GM19468 (cell line): ENCODE data around the gene TMEM250.
"Not testable (repeated sequence)": the region's sequence is repeated elsewhere in the genome, so short reads cannot be mapped to it uniquely, and the experiment has no call there.

Experiments
- ATAC-seq: cut with Tn5 transposase; IDR thresholded peaks from one replicate; pipeline ENCODE4 v1.9.1; 2021; ENCODE audit warnings: mild to moderate bottlenecking, moderate library complexity, moderate number of reproducible peaks; ENCODE audit not compliant: unreplicated experiment; ENCODE audit errors: extremely low read depth

The TMEM250 gene

DNA sequence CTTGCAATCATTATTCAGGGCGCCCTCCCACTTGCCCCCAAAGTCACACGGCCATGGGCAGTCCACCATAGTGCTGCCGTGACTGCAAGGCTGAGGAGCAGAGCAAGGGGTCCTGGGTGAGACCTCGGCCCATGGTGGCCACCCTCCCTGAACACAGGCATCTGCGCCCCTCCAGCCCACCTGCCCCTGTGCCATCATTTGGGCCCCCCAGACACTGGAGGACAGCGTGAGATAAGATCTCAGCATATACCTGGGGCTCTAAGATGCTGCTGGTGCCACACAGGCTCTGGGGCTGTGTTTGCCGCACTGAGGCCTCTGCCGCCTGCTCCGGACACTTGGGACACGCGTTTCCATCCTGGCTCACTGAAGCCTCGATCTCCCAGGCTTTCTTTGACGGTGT, 3.5 kb downstream of the TMEM250 start:
- no peak for ATAC-seq

DNA sequence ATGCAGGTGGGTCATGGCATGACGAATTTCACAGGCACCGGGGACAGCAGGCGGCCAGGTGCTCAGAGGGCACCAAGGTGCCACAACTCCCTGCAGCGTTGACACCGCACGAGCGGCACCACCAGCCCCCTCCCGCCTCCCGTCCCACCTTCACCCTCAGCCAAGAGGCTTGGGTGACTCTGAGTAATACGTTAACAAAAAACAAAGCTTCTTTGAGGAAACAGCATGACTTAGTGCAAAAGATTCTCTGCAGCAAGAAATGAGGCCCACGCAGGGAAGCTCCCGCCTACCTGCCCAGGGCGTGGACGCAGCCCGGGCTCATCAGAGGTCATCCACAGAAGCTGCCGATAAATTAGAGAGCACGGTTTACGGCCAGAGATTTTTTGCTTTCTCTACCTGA, 4.1 kb downstream of the TMEM250 start:
- ATAC-seq = no peak

DNA sequence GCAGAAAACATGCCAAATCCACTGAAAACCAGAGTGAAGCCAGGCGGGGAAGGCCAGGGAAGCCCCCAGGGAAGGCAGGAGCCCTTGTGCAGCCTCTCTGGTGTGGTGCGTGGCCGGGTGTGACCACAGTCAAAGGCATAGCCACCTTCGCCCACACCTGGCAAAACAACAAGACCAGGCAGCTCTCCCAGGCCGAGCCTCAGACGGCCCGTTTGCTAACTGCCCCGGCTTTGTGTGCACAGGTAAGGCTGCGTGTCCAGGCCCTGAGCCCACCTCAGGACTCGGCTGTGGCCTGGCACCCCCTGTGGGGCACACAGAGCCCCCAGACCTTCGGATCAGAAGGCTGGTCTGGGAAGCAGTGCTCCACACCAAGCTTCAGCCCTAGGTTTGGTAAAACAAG, 6.1 kb downstream of the TMEM250 start:
- no peak for ATAC-seq

DNA sequence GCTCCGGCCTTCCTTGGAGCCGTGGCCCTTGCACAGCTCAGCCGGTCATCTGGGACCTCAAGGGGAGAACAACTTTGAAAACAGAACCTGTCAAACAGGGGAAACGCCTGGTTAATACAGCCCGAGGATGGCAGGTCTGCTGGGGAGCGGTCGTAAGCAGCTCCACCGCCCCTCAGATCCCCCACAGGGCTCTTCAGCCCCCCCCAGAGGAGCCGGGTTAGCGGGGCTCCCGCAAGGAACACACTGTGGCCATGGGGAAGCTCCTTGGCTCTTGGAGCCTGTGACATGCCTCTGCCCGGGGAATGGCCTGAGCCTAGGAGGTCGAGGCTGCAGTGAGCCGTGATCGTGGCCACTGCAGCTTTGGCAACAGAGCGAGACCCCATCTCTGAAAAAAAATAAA, 6.8 kb downstream of the TMEM250 start:
- ATAC-seq = no peak

DNA sequence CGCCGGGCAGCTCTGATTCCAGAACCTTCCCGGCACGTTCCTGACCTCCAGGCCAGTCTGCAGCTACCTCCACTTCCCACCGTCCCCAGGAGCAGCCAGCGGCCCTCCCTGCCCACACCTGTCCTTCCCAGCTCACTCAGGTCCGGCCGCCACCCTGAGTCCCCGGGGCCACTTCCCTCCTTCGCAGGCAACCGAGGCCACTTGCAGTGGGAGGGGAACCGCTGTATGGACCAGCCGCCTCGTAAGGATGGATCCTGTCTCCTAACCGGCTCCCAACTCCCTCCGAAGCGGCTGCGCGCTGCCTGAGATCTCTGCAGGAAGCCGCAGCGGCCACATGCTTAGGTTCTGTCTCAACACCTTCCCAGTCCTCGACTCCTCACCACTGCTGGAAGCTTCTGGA, 7.5 kb downstream of the TMEM250 start:
- no peak for ATAC-seq

DNA sequence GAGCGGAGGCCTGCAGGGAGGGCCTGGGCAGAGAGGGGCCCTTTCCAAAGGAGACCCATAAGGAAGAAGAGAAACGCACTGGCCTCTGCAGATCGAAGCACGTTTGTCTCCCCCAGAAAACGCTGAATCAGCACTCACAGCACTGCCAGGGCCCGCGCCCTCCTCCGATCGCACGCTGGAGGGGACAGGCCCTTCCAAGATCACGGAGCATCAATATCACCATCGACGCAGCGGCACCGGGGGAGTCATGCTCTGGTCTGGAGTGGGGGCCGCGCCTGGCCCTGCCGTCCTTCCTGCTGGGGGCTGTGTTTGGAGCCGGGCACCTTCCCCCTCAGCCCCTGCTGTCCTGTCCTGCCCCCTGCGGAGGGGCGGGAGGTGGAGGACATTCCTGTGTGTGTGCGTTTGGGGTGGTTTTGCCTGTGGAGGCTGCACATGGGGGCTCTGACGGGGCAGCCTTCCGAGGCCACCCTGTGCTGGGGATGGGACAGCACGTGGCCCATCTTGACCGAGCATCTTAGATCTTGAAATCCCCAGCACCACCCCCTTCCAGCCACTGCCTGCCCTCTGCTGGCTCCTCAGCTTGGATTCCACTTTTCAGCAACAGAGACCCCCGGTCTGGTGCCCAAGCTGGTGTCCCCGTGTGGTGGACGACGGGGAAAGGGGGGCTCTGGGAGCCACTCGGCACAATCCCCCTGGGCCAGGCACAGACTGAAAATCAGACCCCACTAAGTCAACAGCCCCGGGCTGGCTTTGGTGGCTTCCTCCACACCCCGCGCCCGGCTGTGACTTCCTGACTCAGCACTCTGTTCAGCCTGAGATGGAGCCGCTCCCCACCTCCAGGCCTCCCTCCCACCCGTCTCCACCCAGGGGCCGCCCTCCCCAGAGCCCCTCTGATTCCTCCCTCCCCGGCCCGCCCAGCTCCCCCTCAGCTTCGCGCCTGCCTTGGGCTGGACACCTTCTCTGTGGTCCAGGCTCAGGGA, 8.3 kb downstream of the TMEM250 start:
- ATAC-seq = no peak

DNA sequence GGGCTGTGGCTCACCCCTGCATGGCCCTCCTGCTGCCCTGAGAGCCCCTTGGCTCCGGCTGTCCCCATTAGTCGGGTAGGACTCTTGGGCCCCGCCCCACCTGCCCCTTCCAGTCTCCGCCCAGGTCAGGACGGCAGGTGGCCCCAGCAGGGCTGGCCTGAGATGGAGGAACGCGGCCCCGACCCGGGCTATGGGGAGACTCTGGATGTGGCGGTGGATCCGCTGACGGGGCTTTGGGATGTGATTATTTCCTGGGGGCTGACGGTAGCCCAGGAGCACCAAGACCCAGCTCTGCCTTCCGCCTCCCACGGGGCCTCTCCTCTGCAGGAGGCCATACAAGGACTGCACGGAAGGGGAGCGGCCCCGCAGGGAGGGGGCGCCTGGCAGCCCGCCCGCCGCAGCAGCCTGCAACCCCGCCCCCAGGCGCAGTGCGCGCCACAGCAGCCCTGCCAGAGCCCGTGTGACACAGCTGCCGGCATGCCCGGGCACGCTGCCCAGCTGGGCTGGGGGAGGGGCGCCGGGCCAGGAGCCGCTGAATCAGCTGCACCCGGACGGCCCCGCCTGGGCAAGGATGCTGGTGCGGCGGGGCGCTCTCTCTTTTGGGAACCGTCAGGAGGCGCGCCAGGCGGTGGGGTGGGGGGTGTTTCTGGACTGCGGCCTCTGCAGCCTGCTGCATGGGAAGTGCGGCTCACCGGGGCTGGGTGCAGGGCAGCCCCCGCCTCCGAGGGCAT, 9.2 kb downstream of the TMEM250 start:
- peak; percentile 48 for ATAC-seq

DNA sequence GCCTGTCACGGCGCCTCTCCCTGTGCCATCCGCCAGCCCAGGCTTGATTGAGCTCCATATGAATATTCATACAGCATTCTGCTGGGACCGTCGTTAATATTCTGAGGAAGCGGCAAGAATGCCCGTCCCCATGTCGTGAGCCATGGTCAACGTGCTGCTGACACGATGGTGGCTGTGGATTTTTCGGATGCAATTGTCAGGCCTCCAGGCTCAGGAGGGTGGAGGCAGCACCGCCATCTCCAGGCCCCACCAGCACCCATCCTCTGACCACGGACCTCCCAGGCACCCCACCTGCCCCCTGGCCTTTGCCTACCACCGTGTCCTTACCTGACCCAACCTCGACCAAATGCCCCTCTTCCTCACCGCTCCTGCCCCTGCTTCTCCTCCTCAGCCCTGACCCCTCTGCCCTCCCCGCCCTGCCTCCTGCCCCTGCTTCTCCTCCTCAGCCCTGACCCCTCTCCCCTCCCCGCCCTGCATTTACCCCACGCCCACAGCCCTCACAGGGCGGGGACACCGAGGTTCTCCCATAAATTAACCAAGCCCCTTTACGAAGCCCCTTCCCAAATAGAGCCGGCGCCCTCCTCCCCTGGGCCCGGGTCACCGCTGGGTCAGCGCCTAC, 9.9 kb downstream of the TMEM250 start:
- no peak for ATAC-seq

DNA sequence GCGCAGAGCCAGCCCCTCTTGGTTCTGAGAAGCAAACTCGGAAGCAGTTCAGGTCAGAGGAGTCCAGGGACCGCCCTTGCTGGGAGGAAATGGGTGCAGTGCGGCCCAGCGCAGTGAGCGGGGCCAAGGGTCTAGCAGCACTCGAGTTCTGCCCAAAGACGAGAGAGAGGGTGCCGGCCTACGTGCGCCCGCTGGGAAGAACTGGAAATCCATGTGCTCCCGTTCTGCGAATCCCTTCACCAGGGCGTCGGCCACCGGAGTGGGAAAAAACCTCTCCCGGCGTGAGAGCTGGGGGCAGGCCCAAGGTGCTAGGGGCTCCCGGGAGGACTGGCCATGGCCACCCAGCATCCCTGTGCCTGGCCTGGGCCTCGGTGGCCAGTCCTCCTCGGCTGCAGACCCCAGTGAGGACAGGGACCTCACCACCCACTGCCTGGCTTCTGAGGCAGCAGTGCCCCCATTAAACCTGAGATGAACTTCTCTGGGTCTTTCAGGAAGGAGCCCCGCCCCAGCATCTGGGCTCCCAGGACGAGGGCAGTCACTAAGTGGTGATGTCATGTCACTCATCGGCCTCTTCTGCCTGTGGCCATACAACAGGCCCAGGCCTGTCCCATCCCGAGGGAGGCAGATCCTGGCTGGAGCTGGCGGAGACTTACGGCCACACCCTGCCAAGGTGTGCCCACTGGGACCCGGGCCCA, 10.6 kb downstream of the TMEM250 start:
- ATAC-seq = no peak

DNA sequence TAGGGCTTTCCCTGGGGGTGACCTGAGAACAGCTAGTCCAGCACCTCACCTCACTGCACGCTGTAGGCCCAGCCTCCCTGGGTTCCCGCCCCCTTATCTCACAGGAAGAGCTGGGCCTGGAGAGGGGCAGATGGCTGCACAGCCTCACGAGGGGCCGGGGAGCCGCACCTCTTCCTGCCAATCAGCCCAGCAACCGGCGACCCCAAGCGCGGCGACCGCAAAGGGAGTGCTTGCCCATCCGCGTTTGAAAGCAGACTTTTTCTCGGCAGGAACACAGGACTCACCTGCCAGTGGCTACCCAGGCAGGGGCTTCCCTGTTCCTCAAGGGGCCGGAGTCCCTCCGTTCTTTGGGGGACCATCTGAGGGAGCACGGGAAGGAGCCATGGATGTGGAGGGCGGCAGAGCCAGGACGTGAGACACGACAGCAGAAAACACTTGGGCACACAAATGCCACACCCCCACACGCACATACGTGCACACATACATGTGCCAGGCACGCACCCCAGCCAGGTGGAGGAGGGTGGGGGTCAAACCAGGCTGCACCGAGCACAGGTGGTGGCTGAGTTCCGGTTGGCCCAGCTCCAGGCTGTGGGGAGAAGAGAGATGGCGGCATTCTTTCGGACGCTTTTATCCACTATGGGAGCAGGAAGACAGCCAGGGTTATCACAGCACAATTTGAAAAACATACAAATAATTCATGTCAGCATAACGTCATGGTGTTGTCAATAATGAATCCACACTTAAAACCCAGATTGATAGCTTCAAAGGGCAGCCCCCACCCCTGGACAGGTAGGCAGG, 11.3 kb downstream of the TMEM250 start:
- no peak for ATAC-seq

DNA sequence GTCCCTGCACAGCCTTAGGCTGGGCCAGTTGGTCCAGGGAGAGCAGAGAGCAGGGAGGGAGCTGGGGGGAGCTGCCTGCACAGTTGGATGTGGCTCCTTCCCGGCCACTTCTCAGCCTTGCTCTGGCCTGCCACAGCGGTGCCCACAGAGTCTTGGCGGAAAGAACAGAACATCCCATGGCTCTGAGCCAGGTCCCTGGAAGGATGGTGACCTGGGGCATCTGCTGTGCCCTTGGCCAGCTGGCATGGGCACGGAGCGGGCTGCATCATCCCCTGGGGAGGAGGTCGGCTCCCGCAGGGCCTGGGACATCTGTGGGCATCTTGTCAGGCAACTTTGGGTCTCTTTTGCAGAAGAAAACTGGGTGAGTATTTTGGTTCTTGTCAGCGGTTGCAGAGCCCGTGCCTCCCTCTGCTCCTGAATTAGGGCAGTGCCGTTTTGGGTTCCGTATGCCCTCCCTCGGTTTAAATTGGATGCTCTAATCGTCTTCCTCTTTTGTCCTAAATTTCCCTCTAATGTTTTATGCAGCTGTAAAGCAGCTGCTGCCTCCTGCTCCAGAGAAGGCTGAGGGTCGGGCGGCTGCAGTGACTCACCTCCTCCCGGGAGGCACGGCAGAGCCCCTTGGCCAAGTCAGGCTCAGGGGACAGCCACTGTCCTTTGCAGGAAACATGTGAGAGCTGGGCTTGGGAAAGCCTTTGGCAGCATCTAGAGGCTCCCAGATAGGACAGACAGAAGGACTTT, 13.1 kb downstream of the TMEM250 start:
- ATAC-seq = no peak

DNA sequence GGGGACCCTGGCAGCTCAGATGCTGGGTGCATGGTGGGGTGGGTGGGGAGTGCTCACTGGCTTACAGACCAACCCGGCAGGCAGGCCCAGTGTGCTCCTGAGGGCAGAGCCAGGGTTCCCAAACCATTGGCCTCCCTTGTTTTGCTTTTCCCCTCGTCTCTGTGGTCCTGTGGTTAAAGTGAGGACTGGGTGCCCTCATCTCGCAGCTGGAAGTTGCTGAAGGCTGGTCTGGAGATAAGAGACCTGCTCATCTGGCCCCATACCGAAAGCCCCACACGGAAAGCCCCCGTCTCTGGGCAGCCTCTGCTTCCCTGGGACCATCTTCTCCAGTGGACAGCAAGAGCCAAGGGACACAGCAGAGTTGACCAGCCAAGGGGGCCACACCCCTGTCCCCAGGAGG, 13.8 kb downstream of the TMEM250 start:
- ATAC-seq = no peak

DNA sequence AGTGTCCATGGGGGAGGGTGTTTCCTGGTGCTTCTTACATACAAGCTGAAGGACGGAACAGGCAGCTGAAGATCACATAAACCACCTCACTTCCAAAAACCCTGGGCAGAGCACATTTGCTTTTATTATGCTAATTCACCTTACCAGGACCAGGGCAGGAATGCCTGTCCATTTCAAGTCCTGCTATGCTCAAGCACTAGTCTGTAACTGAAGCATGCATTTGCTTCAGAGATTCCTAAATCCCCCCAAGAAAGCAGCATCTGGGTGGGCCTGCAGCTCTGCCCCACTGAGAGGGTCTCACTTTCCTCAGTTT, 14.2 kb downstream of the TMEM250 start:
- ATAC-seq = no peak

DNA sequence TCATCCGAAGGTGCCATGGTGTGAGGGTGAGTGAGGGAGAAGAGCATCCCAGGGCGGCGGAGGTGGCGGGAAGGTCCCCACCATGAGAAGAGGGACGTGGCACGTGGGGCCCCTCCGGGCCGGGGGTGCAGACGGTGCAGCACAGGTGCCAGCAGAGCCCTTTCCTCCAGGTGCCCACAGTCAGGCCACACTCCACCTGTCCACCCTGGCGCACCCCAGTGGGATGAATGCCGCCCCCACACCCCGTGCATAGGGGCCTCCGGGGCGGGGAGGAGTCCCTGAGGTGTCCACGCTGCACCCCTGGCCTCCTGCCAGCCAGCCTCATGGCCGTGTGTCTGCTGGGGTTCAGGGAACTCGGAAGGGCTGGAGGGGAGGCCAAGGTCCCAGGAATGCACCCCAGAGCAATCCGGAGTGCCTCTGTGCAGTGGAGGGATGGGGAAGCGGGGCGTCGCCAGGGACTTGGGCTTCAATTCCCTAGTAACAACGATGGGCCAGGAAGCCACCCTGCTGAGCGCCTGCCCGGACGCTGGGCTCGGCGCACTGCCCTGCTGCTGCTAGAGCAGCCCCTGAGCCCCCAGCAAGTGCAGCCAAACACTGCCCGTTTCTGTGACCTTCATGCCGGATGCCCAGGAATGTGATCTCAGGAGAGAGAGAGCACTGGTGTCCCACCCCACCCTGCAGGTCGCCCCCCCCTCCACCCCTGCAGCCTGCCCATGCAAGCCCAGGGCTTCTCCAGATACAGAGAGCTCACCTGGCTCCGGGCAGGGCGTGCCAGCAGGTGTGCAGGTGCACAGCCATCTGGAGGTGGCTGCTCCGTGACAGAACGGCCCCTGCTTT, 14.8 kb downstream of the TMEM250 start:
- no peak for ATAC-seq

DNA sequence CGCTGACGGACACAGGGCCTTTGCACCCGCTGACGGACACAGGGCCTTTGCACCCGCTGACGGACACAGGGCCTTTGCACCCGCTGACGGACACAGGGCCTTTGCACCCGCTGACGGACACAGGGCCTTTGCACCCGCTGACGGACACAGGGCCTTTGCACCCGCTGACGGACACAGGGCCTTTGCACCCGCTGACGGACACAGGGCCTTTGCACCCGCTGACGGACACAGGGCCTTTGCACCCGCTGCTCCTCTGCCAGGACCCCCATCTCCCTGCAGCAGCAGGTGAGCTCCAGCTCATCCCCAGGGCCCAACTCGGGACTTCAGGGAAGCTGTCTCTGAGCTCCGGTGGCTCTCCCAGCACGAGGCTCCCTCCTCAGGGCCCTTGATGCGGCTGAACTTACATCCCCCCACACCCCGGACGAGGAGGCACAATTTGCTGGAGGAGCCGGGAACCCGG, 17.0 kb downstream of the TMEM250 start:
- ATAC-seq = not testable (repeated sequence)

DNA sequence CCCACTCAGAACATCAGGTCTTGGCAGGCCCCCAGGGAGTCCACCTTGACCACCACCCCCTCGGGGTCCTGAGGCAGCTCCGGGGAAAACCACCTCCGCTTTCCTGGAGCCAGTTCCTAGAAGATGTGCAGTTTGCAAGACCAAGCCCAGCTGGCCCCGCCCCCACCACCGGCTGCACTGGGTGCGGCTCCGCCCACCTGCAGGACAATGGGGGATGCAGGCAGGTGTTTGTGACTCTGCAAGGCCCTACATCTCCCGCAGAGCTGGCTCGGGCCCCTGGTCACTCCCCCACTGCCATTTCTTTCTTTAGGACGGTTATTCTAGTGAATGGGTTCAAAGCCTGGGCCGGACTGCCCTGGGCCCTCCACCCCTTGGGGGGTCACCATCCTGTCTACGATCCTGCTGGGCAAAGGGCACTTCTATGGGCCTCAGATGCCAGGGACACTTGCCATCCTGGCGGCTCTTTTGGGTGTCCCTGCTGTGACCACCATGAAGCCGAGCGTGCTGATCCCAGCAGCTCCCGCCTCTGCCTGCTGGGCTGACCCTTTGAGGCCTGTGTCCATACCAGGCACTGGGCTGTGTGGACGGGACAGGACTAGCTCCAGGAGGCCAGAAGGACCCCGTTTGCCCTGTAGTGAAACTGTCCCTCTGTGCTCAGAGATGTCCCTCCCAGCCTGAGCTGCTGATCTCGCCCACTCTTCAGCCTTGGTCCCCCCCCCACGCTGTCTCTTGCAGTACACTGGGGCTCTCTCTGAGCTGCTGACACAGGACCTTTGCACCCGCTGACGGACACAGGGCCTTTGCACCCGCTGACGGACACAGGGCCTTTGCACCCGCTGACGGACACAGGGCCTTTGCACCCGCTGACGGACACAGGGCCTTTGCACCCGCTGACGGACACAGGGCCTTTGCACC, 17.7 kb downstream of the TMEM250 start:
- no peak for ATAC-seq

DNA sequence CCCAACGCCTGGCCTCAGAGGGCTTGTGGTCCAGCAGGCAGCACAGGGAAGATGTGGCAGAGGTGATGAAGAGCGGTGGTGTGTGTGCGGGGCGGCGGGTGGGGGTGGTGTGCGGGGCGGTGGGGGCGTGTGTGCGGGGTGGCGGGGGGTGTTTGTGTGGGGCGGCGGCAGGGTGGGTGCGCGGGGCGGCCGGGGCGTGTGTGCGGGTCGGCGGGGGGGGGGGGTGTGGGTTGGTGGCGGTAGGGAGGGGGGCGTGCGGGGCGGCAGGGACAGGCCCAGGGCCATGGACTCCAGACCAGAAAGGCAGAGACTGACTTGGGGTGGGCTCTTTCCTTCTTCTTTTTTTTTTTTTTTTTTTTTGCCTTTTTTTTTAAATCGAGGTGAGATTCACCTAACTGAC, 19.1 kb downstream of the TMEM250 start:
- ATAC-seq = no peak
